Activated CD4-positive, CD25-positive, alpha-beta regulatory T cell (primary cell): ENCODE measurements around the gene FOCAD.
A peak's percentile ranks its signal among the peaks of the same experiment; 100 is the strongest.
"Not testable (repeated sequence)": the region's sequence is repeated elsewhere in the genome, so short reads cannot be mapped to it uniquely, and the experiment has no call there.

Experiments used
- DNase-seq, 4 experiments: peaks; one replicate each; lab custom pipeline; 2025; lab: John Stamatoyannopoulos, UW

FOCAD gene

DNA sequence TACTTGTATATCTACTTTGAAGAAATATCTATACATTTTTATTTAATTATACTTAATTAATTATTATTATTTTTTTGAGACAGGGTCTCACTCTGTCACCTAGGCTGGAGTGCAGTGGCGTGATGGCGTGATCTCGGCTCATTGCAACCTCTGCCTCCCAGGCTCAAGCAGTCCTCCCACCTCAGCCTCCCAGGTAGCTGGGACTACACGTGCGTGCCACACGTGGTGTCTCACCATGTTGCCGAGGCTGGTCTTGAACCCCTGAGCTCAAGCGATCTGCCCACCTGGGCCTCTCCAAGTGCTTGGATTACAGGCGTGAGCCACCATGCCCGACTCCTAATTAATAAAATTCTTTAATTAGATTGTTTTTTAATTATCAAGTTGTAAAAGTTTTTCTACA is 10.5 kb upstream of the FOCAD start:
- DNase-seq, result not testable (repeated sequence)

- no peak for DNase-seq
Observed at GRCh38 chr9:20681467-20681866, 2.6 kb upstream of the FOCAD start.

GRCh38 chr9:20683351-20684034 is 566 bp upstream of the FOCAD start:
- peak in 1 of 4 experiments; percentile 8 for DNase-seq

DNA sequence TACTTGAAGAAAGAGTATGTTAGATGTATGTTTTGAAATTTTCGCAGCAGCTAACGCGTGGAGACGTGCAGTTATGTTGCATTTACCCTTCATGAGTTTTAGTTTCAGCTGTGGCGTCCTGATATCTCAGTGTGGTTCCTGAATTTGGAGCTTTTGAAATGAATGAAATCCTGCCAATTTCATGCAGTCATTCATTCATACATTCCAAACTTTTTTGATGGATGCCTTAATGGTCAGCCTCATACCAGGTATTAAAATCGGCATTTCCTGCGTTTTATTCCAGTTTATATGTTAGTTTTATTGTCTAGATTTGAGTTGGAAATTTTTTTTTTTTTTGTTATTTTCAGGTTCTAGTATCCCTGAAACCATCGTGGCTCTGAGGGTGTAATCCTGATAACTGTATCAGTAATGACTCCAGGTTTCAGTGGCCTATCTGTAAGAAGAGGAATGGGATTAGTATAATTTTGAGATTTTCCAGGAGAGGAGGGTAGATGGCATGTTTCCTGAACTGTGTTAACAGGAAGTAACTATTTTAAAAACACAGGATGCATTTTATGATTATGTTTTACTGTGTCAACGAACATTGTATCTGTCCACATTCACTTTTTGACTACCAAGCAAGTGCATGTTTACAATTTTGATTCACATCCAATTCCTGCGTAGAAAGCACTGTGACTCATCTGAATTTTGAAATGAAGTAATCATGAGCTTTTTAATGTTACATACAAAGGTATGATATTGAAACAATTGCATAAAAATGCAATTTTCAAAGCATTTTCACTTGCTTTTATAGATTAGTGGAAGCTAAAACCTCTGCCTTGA is 1.0 kb downstream of the FOCAD start:
- no peak for DNase-seq

GRCh38 chr9:20685769-20686168 is 1.7 kb downstream of the FOCAD start:
- DNase-seq, result no peak

DNA sequence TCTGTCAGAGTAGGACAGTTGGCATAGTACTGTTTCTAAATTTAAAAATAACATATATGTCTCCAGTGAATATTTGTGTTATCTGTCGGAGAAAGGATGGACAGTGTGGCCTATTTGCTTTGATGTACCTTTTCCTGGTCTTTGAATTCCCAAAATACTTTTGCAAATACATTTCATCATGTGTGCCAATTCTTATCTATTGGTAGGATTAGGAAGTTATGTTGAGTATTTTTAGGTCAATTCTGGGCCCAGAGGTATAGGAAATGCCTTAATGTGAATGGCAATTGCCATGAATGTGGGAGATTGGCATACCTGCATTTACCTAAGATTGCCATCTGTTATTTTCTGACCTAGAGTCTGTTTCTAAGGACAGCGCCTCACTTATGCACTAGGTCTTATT is 5.8 kb downstream of the FOCAD start:
- DNase-seq, result no peak

DNA sequence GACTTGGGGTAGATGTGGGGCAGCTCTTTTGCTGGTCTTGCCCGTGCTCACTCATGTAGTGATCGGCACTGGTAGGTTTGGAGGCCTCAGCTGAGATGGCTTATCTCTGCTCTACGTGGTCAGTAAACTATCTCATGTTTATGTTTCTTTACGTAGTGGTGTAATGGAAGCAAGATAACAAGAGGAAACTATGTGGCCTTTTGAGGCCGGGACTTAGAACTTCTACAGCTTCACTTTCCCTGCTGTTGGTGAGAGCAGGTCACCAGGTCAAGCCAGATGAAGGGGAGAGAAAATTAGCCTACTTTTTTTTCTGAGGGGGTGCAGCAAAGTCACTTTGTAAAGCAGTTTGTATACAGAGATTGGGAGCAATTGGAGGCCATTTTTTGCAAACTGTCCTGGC is 8.5 kb downstream of the FOCAD start:
- no peak for DNase-seq

DNA sequence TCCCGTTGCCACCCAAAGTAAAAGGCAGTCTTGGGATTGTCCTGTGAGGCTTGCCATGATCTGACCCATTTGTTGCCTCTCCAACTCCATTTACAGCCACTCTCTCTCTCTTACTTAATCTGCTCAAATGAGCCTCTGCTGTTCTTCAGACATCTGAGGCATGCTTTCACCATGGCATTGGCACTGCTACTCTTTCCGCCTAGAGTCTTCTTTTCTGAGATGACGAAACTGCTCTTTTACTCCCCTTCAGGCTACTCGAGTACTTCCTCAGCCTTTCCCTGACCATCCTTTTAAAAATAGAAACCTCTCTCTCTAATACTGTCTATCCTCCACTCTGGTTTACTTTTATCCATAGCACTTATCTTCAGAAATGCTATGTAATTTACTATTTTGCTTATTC is 9.0 kb downstream of the FOCAD start:
- DNase-seq, result no peak

- no peak for DNase-seq
Observed at GRCh38 chr9:20694248-20694647, 10.2 kb downstream of the FOCAD start.

DNA sequence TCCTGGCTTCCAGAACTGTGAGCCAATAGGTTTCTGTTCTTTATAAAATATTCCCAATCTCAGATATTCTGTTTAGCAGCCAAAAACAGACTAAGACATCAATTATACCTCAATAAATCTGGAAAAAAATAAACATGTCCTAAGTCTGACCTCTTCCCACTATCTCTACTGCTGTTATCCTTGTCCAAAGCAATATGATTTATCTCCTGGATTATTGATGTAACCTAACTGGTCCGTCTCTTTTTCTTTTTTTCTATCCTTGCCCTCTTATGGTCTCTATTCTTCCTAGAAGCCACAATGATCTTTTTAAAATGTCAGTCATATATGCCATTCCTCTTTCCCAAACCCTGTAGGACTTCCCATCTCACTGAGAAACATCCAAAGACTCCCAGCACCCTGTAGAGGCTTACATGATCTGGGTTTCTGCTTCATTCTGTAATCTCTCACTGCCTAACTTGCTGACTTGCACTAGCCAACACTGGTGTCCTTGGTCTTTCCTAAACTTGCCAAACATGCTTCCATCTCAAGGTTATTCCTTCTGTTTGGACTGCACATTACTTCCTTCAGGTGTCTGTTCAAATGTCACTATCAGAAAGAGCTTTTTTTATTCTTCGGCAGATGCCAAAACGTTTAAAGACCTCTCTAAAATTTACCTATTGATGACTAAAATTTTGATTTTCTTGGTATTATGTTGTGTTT is 13.1 kb downstream of the FOCAD start:
- DNase-seq, result no peak

DNA sequence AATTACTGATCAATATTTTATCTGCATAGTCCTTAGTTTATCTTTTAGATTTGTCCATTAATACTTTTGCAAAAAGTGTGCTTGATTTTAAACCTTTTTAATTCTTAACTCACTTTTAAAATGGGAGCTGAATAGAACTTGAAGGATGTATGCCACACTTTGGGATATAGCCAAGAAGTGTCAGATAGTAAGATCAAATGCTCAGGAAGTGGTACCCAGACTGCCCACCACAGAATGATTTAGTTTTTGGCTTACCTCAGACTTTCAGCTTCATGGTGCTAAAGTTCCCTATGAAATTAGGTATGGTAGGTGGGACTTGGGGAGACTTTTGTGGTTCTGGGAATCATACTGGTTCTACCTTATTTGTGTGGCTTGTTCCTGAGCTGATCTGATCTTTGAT is 14.7 kb downstream of the FOCAD start:
- no peak for DNase-seq

GRCh38 chr9:20701060-20701459 is 17.0 kb downstream of the FOCAD start:
- no peak for DNase-seq

- no peak for DNase-seq
Observed at GRCh38 chr9:20702570-20702969, 18.5 kb downstream of the FOCAD start.

DNA sequence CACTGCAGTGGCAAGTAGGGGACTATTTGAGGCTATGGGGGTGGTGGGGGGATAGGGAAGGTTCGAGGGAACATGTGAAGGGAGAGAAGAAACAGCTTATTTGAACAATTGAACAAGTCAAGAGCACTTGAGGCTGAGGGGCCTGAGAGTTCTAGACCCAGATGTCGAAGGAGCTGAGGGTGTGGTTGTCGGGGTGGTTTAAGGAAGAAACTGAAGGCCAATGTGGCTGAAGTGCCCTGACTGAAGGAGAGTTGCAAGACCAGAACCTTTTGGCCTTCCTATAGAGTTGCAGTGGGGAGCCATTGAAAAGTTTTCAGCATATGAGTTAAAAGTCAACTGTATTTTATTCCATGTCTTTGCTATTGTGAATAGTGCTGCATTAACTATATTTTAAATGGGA is 19.1 kb downstream of the FOCAD start:
- DNase-seq, result no peak

DNA sequence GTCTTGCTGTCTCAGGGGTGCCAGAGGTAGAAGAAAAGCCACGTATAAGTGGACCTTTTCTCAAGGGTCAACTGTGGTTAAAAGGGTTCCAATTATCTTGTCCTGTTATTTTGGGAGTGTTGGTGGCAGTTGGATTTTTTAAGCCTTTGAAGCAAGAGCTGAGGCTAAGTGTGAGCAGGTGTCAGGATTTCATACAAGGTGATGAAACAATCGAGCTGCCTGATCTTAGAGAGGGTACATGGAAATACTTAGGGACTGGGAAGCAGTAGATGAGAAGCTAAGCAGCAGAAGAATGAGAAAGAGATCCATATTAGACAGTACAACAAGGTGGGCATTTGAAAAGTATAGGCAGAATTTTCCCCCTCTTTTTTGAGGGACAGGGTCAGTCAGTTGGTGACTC is 23.6 kb downstream of the FOCAD start:
- DNase-seq, result no peak

- no peak for DNase-seq
Observed at GRCh38 chr9:20713172-20713571, 29.1 kb downstream of the FOCAD start.

DNA sequence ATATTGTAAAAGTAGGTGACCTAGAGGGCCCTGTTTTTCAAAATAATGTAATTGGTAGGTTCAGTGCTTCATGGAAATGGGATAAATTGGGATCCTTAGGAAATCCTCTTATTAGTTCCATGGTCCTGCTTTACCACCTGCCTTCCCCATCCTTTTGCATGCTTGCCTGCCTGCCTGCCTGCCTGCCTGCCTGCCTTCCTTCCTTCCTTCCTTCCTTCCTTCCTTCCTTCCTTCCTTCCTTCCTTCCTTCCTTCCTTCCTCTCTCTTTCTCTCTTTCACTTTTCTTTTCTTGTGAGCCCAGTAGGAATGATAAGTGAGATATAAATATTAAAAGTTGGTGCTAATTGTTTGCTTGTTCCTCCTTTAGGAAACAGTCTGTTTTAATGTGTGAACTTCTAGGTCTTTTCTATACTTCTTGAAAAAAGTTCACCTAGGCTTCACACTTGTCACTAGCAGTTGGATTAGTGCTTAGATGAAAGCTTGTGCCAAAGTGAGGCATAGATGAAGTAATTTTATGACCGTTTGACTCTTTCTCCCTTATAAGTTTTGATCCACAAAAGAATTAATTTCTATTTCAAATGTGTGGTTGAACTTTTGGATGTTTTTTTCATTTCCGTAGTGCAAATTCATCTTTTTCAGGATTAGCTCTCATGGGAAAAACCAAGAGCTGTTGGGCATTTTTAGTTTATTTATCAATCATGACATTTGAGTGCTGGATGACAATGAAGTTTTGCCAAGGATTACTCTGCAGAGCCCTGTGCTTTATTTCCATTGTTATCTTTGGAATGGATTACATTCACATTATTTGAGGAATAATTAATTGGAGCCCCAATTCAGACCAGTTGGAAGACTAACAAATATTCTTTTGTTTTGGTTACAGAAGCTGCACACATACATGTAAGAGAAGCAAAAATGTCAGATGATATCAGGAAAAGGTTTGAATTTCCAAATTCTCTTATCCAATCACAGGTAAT is 30.7 kb downstream of the FOCAD start:
- DNase-seq, result no peak

- DNase-seq, result no peak
Observed at GRCh38 chr9:20722221-20722620, 38.2 kb downstream of the FOCAD start.

- DNase-seq, result no peak
Observed at GRCh38 chr9:20725675-20726074, 41.6 kb downstream of the FOCAD start.

DNA sequence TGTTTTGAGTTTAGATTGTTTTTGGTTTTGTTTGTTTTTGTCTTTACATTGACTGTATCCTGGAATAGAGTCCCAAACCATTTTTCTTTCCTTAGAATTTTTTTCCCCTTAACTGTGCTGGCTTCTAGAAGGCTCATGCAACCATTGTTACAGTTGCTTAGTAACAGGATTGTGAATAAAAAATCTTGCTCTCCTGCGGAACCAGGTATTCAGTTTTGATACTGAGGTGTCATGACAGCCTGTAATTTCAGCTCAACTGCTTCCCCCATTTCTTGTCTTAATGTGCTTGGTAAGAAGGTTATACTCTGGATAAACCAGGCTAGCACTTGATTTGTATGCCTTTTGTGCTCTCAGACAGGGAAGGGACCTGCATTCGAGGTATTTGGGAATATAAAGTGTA is 42.1 kb downstream of the FOCAD start:
- DNase-seq, result no peak

DNA sequence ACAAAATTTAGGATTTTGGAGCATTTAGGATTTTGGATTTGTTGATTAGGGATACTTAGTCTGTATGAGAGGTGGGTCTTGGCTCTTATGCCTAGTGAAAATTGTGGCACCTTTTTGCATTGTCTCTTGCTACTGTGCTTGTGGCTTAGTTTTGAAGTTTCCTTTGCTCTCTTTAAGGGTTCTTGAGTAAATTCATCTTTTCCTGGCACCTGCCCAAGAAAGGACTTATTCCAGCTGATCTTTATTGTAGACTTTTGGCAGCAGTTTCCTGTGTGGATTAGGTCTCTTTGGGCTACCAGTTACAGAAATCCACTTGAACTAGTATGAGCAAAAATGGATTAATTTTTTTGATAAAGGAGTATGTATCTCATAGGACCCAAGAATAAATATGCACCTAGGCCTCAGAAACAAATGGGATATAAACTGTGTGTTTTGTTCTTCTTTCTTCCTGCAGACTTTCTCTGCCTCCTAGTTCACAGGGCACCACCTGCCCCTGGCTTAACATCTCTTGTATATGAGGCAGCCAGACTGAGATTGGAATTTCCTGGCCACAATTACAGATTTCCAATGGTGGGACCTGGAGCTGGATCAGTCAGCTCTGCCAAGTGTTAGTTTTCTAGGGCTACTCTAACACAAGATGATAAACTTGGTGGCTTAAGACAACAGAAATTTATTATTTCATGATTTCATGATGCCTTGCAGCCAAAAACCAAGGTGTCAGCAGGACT is 44.6 kb downstream of the FOCAD start:
- DNase-seq, result no peak
